Stimulated activated CD4-positive, alpha-beta T cell treated with anti-CD3 and anti-CD28 coated beads, Interleukin-15, amount 100 ng/mL, for 1 hour (primary cell): Measurements from ENCODE around the gene NUCB1.
"Not testable (repeated sequence)": the region's sequence is repeated elsewhere in the genome, so short reads cannot be mapped to it uniquely, and the experiment has no call there.

Experiments used
- DNase-seq, 2 donors: peaks; one replicate each; pipeline ENCODE4 v3.0.0-alpha.2; 2020; ENCODE audit warnings: low read depth in 1 of 2, low spot score in 1 of 2

The NUCB1 gene

DNA sequence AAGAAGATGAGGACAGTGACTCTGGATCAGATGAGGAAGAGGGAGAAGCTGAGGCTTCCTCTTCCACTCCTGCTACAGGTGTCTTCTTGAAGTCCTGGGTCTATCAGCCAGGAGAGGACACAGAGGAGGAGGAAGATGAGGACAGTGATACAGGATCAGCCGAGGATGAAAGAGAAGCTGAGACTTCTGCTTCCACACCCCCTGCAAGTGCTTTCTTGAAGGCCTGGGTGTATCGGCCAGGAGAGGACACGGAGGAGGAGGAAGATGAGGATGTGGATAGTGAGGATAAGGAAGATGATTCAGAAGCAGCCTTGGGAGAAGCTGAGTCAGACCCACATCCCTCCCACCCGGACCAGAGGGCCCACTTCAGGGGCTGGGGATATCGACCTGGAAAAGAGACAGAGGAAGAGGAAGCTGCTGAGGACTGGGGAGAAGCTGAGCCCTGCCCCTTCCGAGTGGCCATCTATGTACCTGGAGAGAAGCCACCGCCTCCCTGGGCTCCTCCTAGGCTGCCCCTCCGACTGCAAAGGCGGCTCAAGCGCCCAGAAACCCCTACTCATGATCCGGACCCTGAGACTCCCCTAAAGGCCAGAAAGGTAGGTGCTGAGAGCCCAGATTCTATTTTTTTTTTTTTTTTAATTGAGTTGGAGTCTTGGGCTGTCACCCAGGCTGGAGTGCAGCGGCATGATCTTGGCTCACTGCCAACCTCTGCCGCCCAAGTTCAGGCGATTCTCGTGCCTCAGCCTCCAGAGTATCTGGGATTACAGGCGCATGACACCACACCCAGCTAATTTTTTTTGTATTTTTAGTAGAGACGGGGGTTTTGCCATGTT is 25.6 kb upstream of the NUCB1 start:
- no peak for DNase-seq

GRCh38 chr19:48876043-48876981 is 23.8 kb upstream of the NUCB1 start:
- DNase-seq, result not testable (repeated sequence)

DNA sequence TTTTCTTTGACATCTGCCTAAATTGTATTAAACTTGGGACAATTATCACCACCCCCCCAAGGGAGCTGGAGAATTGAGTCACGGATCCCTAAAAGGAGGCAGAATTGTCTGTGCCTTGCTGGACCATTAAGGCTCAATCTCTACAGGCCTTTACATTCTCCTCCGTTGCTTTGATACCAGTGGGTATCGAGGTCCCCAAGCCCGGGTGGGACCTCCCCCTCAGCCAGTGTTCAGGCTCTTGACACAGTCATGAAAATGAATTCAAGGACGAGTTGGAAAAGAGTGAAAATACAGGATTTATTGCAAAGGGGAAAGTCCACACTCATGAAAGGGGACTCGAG is 22.3 kb upstream of the NUCB1 start:
- DNase-seq, result no peak

GRCh38 chr19:48878196-48879024 is 21.7 kb upstream of the NUCB1 start:
- DNase-seq, result no peak

DNA sequence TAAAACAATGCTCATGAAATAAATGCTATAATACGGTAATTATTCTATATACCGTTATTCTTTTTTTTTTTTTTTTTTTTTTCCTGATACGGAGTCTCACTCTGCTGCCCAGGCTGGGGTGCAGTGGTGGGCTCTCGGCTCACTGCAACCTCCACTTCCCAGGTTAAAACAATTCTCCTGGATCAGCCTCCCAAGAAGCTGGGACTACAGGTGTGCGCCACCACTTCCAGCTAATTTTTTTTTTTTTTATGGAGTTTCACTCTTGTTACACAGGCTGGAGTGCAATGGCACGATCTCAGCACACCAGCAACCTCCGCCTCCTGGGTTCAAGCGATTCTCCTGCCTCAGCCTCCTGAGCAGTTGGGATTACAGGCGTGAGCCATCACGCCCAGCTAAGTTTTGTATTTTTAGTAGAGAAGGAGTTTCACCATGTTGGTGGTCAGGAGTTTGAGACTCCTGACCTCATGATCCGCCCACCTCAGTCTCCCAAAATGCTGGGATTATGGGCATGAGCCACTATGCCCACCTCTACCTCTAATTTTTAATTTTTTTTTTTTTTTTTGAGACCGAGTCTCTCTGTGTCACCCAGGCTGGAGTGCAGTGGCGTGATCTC is 21.0 kb upstream of the NUCB1 start:
- no peak for DNase-seq

DNA sequence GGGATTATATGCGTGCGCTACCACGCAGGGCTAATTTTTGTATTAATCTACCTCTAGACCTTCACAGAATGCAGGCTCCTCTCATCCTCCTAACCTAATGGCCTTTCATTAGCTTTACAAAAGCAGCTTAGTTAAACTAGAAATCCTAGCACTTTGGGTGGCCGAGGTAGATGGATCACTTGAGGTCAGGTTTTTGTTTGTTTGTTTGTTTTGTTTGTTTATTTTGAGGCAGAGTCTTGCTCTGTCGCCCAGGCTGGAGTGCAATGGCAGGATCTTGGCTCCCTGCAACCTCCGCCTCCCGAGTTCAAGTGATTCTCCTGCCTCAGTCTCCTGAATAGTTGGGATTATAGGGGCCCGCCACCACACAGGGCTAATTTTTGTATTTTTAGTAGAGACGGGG is 20.4 kb upstream of the NUCB1 start:
- DNase-seq, result not testable (repeated sequence)

DNA sequence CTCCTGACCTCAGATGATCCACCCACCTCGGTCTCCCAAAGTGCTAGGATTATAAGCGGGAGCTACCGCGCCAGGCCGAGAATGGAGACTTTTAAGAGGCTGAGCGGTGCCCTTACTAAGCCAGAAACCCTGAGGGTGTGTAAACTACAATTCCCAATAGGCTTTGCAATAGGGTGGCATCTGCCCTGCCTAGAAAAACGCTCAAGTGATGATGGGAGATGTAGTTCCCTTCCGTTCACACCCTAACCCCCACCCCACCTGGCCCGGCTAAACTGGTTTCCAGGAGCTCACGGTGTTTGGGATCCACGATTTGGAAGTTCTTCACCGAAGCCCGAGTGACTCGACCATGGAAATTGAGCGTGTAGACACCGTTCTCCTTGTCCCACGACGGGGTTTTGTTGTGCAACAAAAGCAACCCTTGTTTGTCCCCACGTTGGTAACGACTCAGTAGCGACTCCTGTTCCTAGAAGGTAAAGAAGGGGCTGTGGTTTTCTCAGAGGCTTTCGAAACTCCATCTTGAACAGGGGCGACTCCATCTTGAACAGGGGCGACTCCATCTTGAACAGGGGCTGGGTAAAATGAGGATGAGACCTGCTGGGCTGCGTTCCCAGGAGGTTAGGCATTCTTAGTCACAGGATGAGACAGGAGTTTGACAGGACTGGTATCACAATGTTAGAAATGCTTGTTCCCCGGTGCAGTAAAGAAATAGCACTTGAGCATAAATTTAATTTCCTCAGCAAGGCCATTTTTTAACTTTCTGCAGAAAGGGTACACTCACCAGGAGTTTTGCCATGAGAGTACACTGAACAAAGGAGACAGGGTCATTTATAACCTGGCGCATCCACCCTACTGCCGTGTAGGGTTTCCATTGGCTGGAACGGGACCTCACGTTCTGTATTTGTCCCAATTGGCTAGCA is 18.1 kb upstream of the NUCB1 start:
- DNase-seq, result no peak

DNA sequence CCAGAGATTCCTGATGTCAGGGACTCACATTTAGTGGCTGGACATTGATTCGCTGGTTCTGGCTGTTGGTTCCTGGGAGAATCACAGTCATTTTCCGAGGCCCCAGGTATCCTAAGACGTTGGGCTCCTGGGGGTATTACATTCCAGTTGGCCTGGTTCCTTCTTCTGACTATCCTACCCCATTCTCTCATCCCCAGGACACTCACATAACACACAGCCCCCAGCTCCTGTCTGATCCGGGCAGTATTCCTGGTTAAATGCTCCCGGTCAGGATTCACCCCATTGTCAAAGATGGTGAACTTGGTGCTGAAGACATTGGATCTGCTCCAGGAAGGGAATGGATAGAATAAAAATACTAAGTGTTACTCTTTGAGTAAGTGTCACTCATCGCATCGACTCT is 16.4 kb upstream of the NUCB1 start:
- DNase-seq, result no peak

DNA sequence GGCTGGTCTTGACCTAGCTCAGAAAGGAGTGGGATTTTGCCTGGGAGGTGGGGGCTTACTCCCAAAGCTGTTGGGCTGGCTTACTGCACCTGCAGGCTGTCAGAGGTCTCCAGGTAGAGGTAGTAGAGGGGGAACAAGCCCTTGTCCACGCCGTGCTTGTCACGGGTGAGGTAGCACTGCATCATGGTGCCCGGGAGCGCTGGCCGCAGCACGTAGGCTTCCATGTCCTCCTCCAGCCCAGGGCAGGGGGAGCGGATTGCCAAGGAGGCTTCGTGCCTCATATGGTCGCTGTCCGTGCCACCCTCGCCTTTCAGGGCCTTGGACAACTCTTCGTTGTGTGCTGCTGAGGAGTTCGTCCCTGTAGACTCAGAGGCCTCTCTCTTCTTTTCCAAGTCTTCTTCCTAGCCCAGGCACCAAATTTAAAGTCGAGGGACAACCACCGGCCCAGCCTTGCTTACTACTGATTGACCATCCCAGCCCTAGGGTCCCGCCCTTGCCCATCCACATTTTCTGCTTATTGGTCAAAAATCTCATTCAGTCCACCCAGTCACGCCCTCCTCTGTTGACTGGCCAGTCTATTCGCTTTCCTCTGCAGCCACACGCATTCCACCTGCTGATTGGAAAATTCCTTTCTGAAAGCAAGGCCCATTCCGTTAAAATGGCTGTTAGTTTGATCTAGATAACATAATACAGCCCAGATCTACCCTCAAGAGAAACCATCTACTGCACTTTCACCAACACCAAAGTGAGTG is 12.1 kb upstream of the NUCB1 start:
- DNase-seq, result no peak

GRCh38 chr19:48889496-48889895 is 10.6 kb upstream of the NUCB1 start:
- not testable (repeated sequence) for DNase-seq

GRCh38 chr19:48890551-48890950 is 9.6 kb upstream of the NUCB1 start:
- no peak for DNase-seq

- DNase-seq, result no peak
These were observed 4.9 kb upstream of the NUCB1 start for GRCh38 chr19:48895226-48895625.

GRCh38 chr19:48896191-48896720 is 3.9 kb upstream of the NUCB1 start:
- no peak for DNase-seq

DNA sequence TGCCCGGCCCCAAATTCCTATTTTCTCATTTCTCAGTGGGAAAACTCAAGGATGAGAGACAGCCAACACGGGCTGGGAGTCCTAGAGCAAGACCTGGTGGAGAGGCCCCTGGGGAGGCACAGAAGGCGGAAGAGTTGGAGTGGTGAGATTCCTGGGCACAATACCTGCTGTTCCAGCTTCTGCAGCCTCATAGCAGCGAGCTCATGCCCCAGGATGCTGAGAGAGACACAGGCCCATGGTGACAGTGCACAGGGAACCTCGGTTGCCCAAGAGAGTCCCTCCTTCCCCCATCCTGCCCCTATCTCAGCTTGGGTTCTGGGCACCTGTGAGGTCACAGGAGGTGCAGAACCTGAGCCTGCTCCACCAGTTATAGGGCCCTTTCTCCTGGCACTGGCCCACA is 2.9 kb upstream of the NUCB1 start:
- no peak for DNase-seq

GRCh38 chr19:48899386-48899749 is 744 bp upstream of the NUCB1 start:
- not testable (repeated sequence) for DNase-seq

GRCh38 chr19:48900477-48901406 is 630 bp downstream of the NUCB1 start:
- no peak for DNase-seq

- not testable (repeated sequence) for DNase-seq
These were observed 2.2 kb downstream of the NUCB1 start for GRCh38 chr19:48902291-48902690.

- not testable (repeated sequence) for DNase-seq
These were observed 3.7 kb downstream of the NUCB1 start for GRCh38 chr19:48903788-48904187.
